GM12872 (cell line): ENCODE results near the gene SPACA4.

Source experiments
- CTCF ChIP-seq: IDR thresholded peaks from 3 replicates; pipeline ENCODE4 v1.5.1; 2011; ENCODE audit warnings: low read depth, mild to moderate bottlenecking, low read length, moderate library complexity; ENCODE audit not compliant: insufficient read depth

The SPACA4 gene

GRCh38 chr19:48646001-48646721 lies 39.6 kb downstream of the SPACA4 start, which contains the start of gene CA11:
Gene CA11, minus strand, starts transcription at chr19:48646187. Its CDS starts 555 bp downstream, at chr19:48645632.
- peak; percentile 81 for TF ChIP-seq CTCF

GRCh38 chr19:48646722-48647216 lies 40.2 kb downstream of the SPACA4 start:
- TF ChIP-seq CTCF = no peak

- TF ChIP-seq CTCF = no peak
Observed at GRCh38 chr19:48648134-48648533, 41.6 kb downstream of the SPACA4 start.

GRCh38 chr19:48650974-48651682 lies 44.6 kb downstream of the SPACA4 start:
- TF ChIP-seq CTCF = no peak

GRCh38 chr19:48651683-48652048 lies 45.1 kb downstream of the SPACA4 start:
- TF ChIP-seq CTCF = no peak

- no peak for TF ChIP-seq CTCF
Observed at GRCh38 chr19:48654299-48655059, 47.9 kb downstream of the SPACA4 start.
